ENCODE results near the gene IDI1.
"Not testable (repeated sequence)": the region's sequence is repeated elsewhere in the genome, so short reads cannot be mapped to it uniquely, and the experiment has no call there.

Gene IDI1

GRCh38 chr10:1034758-1035157 is 14.2 kb downstream of the IDI1 start:
- DNase-seq (ENCODE audit: low read depth), result no peak

GRCh38 chr10:1033601-1034000 is 15.3 kb downstream of the IDI1 start:
- no peak for DNase-seq (ENCODE audit: low read depth)

GRCh38 chr10:1029838-1030237 is 19.1 kb downstream of the IDI1 start:
- no peak for DNase-seq (ENCODE audit: low read depth)

- no peak for DNase-seq (ENCODE audit: low read depth)
Observed at GRCh38 chr10:1026578-1026977, 22.3 kb downstream of the IDI1 start.

- no peak for DNase-seq (ENCODE audit: low read depth)
Observed at GRCh38 chr10:1025683-1026082, 23.2 kb downstream of the IDI1 start, which contains the start of gene IDI2. Gene IDI2, minus strand, starts transcription at chr10:1025859. Its CDS starts 1,136 bp downstream, at chr10:1024723.

- no peak for DNase-seq (ENCODE audit: low read depth)
Observed at GRCh38 chr10:1024103-1024502, 24.8 kb downstream of the IDI1 start.

GRCh38 chr10:1022413-1022812 is 26.5 kb downstream of the IDI1 start:
- no peak for DNase-seq (ENCODE audit: low read depth)

- no peak for DNase-seq (ENCODE audit: low read depth)
Observed at GRCh38 chr10:1020958-1021357, 28.0 kb downstream of the IDI1 start.

GRCh38 chr10:1020460-1020859 is 28.5 kb downstream of the IDI1 start:
- DNase-seq (ENCODE audit: low read depth), result no peak

- DNase-seq (ENCODE audit: low read depth), result no peak
Observed at GRCh38 chr10:1019362-1019761, 29.6 kb downstream of the IDI1 start.

- no peak for DNase-seq (ENCODE audit: low read depth)
Observed at GRCh38 chr10:1015688-1016087, 33.2 kb downstream of the IDI1 start.

- no peak for DNase-seq (ENCODE audit: low read depth)
Observed at GRCh38 chr10:1011696-1012095, 37.2 kb downstream of the IDI1 start.

- no peak for DNase-seq (ENCODE audit: low read depth)
Observed at GRCh38 chr10:1010703-1011102, 38.2 kb downstream of the IDI1 start.

GRCh38 chr10:1009947-1010346 is 39.0 kb downstream of the IDI1 start:
- not testable (repeated sequence) for DNase-seq (ENCODE audit: low read depth)

GRCh38 chr10:1009071-1009494 is 39.8 kb downstream of the IDI1 start:
- DNase-seq (ENCODE audit: low read depth), result no peak

- DNase-seq (ENCODE audit: low read depth), result no peak
Observed at GRCh38 chr10:1007583-1007982, 41.3 kb downstream of the IDI1 start.

- no peak for DNase-seq (ENCODE audit: low read depth)
Observed at GRCh38 chr10:1006573-1006972, 42.3 kb downstream of the IDI1 start.

- no peak for DNase-seq (ENCODE audit: low read depth)
Observed at GRCh38 chr10:1003884-1004670, 44.8 kb downstream of the IDI1 start.

GRCh38 chr10:1002425-1003006 is 46.4 kb downstream of the IDI1 start:
- DNase-seq (ENCODE audit: low read depth), result no peak

- no peak for DNase-seq (ENCODE audit: low read depth)
Observed at GRCh38 chr10:997266-998022, 51.5 kb downstream of the IDI1 start.

GRCh38 chr10:996031-996430 is 52.9 kb downstream of the IDI1 start:
- DNase-seq (ENCODE audit: low read depth), result no peak

GRCh38 chr10:995559-995926 is 53.4 kb downstream of the IDI1 start:
- no peak for DNase-seq (ENCODE audit: low read depth)

All from stromal cell of bone marrow (primary cell).